Lower lobe of right lung (tissue), 2 donors: ENCODE measurements around the gene BEX3. TPM values are rescaled to one million over a fixed set of nuclear protein-coding genes. Genes with fewer than 3 reads are reported as not detected.
"Not testable (repeated sequence)": the region's sequence is repeated elsewhere in the genome, so short reads cannot be mapped to it uniquely, and the experiment has no call there.

ENCODE experiments used
- ATAC-seq, 2 donors: fragments of 200-7000 bp; cut with Tn5 transposase; one replicate each; pipeline ENCODE4 v1.9.1; 2020 to 2022; ENCODE audit warnings: mild to moderate bottlenecking in 2 of 2, moderate library complexity in 2 of 2
- DNase-seq: peaks from one replicate; pipeline ENCODE4 v3.0.0-alpha.2; 2020
- H3K27ac ChIP-seq: fragments of 200-600 bp; one replicate; pipeline ENCODE4 v1.8.0; 2022
- H3K27me3 ChIP-seq: fragments of 200-600 bp; one replicate; pipeline ENCODE4 v1.8.0; 2022; ENCODE audit warnings: low read depth
- H3K36me3 ChIP-seq: fragments of 200-600 bp; one replicate; pipeline ENCODE4 v1.8.0; 2022; ENCODE audit warnings: mild to moderate bottlenecking
- H3K4me1 ChIP-seq: fragments of 200-600 bp; one replicate; pipeline ENCODE4 v1.8.0; 2022
- H3K4me3 ChIP-seq: fragments of 200-600 bp; one replicate; pipeline ENCODE4 v1.8.0; 2022; ENCODE audit warnings: mild to moderate bottlenecking
- H3K9me3 ChIP-seq: fragments of 200-600 bp; one replicate; pipeline ENCODE4 v1.8.0; 2022
- CTCF ChIP-seq: fragments of 200-600 bp; IDR thresholded peaks from one replicate; pipeline ENCODE4 v1.8.0; 2022; ENCODE audit warnings: antibody characterized with exemption, mild to moderate bottlenecking
- intact Hi-C: fragments of 100-400 bp; cut with DNase I; formaldehyde crosslinking; loops from one replicate; pipeline ENCODE4 v1.11.0; 2022
- total RNA-seq: library from RNA; stranded (reverse); fragmentation: NEBNext Ultra II Directional; extraction: Animal tissue kit (Norgen Biotek cat#: 25700); gene quantifications from one replicate; pipeline ENCODE4 v1.2.1, GENCODE V29; 2021
- donor health status: DM: no; HTN: yes; CAD: no; lungs with severe emphysema.

BEX3 gene
- total RNA-seq, 1 donor from 2014 or later, result 93.9 TPM

GRCh38 chrX:103405009-103405333 is 28.6 kb downstream of the BEX3 start:
- no peak for DNase-seq
- Histone ChIP-seq H3K27me3 (no peaks in the 10 kb centered on the region), H3K4me1 (no peaks in the 10 kb centered on the region), H3K4me3 (peak overlapping the region; percentile 52), H3K27ac (peak overlapping the region; percentile 60), H3K36me3 (no peaks in the 10 kb centered on the region), H3K9me3 (no peaks in the 10 kb centered on the region)
- intact Hi-C loops, result no loop called here
- no peak for TF ChIP-seq CTCF
- peak; percentile 17 to 64 for ATAC-seq

GRCh38 chrX:103406256-103406655 is 29.9 kb downstream of the BEX3 start:
- no peaks in the 10 kb centered on the region for H3K9me3 ChIP-seq
- no peaks in the 10 kb centered on the region for H3K4me1 ChIP-seq
- H3K4me3 ChIP-seq, result no peak overlapping the region
- H3K27ac ChIP-seq, result no peak overlapping the region
- TF ChIP-seq CTCF, result no peak
- DNase-seq (no peak), ATAC-seq (no peak)
- intact Hi-C loops, result no loop called here
- no peaks in the 10 kb centered on the region for H3K27me3 ChIP-seq
- H3K36me3 ChIP-seq, result no peaks in the 10 kb centered on the region

- intact Hi-C loops, result no loop called here
- Histone ChIP-seq H3K4me3 (no peak overlapping the region), H3K4me1 (no peaks in the 10 kb centered on the region), H3K27ac (no peak overlapping the region), H3K36me3 (no peaks in the 10 kb centered on the region), H3K27me3 (no peaks in the 10 kb centered on the region), H3K9me3 (no peaks in the 10 kb centered on the region)
- no peak for ATAC-seq
- no peak for DNase-seq
- no peak for TF ChIP-seq CTCF
Measured at GRCh38 chrX:103407776-103408175, 31.4 kb downstream of the BEX3 start.

GRCh38 chrX:103411721-103412120 is 35.4 kb downstream of the BEX3 start:
- H3K4me3 ChIP-seq, H3K4me1 ChIP-seq, ATAC-seq, intact Hi-C loops, H3K36me3 ChIP-seq, H3K27ac ChIP-seq, DNase-seq, H3K9me3 ChIP-seq, H3K27me3 ChIP-seq: not testable (repeated sequence)

GRCh38 chrX:103413705-103414387 is 37.5 kb downstream of the BEX3 start:
- intact Hi-C loops, result no loop called here
- Histone ChIP-seq H3K27ac (no peak overlapping the region), H3K4me3 (no peak overlapping the region), H3K27me3 (no peaks in the 10 kb centered on the region), H3K36me3 (no peaks in the 10 kb centered on the region), H3K9me3 (no peaks in the 10 kb centered on the region), H3K4me1 (no peaks in the 10 kb centered on the region)
- no peak for TF ChIP-seq CTCF
- no peak for DNase-seq
- no peak for ATAC-seq

GRCh38 chrX:103414561-103414960 is 38.2 kb downstream of the BEX3 start:
- H3K4me3 ChIP-seq, result no peak overlapping the region
- no peak for TF ChIP-seq CTCF
- DNase-seq, result no peak
- H3K4me1 ChIP-seq, result no peaks in the 10 kb centered on the region
- H3K36me3 ChIP-seq, result no peaks in the 10 kb centered on the region
- intact Hi-C loops, result no loop called here
- H3K27ac ChIP-seq, result no peak overlapping the region
- no peaks in the 10 kb centered on the region for H3K9me3 ChIP-seq
- ATAC-seq, result no peak
- no peaks in the 10 kb centered on the region for H3K27me3 ChIP-seq
